NCI-H2107 treated with DMSO at 0.1 percent for 48 hours (cell line): ENCODE results near the gene FILIP1L.

ENCODE experiments used
- DNase-seq: peaks from one replicate; lab custom pipeline; 2025; ENCODE audit not compliant: unreplicated experiment; lab: John Stamatoyannopoulos, UW

FILIP1L gene

GRCh38 chr3:100045696-100046095 lies 68.6 kb downstream of the FILIP1L start:
- DNase-seq = no peak

- no peak for DNase-seq
Observed at GRCh38 chr3:100044369-100044768, 69.9 kb downstream of the FILIP1L start.

- no peak for DNase-seq
Observed at GRCh38 chr3:100043271-100043670, 71.0 kb downstream of the FILIP1L start.

GRCh38 chr3:100042166-100042981 lies 71.9 kb downstream of the FILIP1L start:
- no peak for DNase-seq

- no peak for DNase-seq
Observed at GRCh38 chr3:100041328-100041749, 73.0 kb downstream of the FILIP1L start.

- no peak for DNase-seq
Observed at GRCh38 chr3:100040451-100041225, 73.7 kb downstream of the FILIP1L start.

- no peak for DNase-seq
Observed at GRCh38 chr3:100039075-100039474, 75.2 kb downstream of the FILIP1L start.

GRCh38 chr3:100033903-100034471 lies 80.3 kb downstream of the FILIP1L start:
- DNase-seq = no peak

- DNase-seq = no peak
Observed at GRCh38 chr3:100033184-100033583, 81.1 kb downstream of the FILIP1L start.

- DNase-seq = no peak
Observed at GRCh38 chr3:100032243-100032642, 82.1 kb downstream of the FILIP1L start.

- no peak for DNase-seq
Observed at GRCh38 chr3:100030914-100031425, 83.3 kb downstream of the FILIP1L start.

GRCh38 chr3:100030346-100030745 lies 84.0 kb downstream of the FILIP1L start:
- DNase-seq = peak; percentile 24

GRCh38 chr3:100029689-100030088 lies 84.6 kb downstream of the FILIP1L start:
- no peak for DNase-seq

GRCh38 chr3:100029052-100029451 lies 85.2 kb downstream of the FILIP1L start:
- no peak for DNase-seq

GRCh38 chr3:100027321-100027720 lies 87.0 kb downstream of the FILIP1L start:
- no peak for DNase-seq

- no peak for DNase-seq
Observed at GRCh38 chr3:100024520-100025303, 89.6 kb downstream of the FILIP1L start.

- no peak for DNase-seq
Observed at GRCh38 chr3:100023595-100023994, 90.7 kb downstream of the FILIP1L start.

- peak; percentile 28 for DNase-seq
Observed at GRCh38 chr3:100023150-100023549, 91.2 kb downstream of the FILIP1L start.

GRCh38 chr3:100022506-100022905 lies 91.8 kb downstream of the FILIP1L start:
- DNase-seq = no peak

GRCh38 chr3:100020876-100021644 lies 93.2 kb downstream of the FILIP1L start:
- no peak for DNase-seq
